GM18868 (cell line): ENCODE measurements around the gene NAA10.

Experiments used
- ATAC-seq: cut with Tn5 transposase; IDR thresholded peaks from one replicate; pipeline ENCODE4 v1.9.1; 2021; ENCODE audit warnings: mild to moderate bottlenecking, moderate library complexity; ENCODE audit not compliant: unreplicated experiment

The NAA10 gene

DNA sequence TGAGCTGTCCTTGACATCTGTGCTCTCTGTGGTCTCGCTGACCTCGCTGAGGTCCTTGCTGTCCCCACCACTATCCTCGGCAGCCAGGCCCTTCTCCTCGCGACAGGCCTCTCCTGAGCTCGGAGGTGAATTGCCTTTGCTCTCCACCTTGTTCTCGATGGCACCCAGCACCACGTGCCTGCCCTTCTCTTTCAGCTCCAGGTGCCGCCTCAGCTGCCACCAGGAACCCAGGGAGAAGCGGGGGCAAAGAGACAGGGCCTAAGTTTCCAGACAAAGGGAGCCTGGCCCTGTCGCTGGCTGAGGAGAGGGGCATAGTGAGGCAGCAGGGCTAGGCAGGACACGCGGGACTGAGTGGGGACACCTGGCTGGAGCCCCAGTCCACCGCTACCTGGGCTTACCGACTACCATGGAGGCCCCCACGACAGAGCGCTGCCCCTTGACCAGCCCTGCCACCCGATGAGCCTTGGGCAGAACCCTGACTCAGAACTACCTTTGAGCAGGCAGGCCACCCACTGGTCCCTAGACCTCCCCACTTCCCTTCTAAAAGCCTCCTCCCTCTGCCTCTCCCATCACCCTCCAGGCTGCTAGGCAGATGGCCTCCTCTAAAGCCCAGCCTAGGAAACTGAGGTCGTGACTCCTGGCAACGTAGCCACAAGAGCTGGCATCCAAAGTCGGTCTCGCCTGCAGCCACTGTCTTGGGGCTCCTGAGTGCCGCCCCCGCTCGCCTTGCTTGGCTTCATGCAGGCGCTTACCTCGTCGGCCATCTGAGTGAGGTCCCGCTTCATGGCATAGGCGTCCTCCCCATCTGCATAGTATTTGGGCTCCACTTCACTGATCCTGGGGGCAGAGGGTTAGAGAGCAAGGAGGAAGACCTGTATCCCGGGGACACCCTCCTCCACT lies 4.6 kb downstream of the NAA10 start:
- ATAC-seq = no peak

DNA sequence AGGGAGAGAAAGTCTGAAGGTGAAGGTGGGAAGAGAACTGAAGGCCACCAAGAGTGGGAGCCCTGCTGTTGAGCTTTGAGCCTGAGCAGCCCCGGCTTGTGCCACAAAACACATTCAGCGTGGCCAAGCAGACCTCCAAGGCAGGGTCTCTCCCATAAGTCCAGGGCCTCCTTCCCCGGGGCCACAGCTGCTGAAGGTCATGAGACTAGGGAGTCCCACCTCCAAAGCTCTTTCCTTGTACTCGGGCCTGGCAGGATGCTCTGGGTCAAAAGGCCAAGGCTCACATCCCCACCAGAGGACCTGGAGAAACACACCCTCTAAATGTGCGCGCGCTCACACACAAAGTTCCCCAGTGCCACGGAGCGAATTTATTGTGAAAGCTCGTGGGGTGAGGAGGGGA lies 5.3 kb downstream of the NAA10 start:
- ATAC-seq = no peak

DNA sequence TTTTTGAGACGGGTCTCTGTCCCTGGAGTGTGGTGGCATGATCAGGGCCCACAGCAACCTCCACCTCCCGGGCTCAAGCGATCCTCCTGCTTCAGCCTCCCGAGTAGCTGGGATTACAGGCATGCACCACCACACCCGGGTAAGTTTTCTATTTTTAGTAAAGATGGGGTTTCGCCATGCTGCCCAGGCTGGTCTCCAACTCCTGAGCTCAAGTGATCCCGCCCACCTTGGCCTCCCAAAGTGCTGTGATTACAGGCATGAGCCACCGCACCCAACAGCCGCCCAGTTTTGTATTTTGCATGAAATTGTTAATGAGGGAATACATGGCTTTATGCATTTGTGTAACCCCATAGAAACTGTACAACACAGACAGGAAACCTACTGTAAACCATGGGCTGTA lies 6.0 kb downstream of the NAA10 start:
- no peak for ATAC-seq

DNA sequence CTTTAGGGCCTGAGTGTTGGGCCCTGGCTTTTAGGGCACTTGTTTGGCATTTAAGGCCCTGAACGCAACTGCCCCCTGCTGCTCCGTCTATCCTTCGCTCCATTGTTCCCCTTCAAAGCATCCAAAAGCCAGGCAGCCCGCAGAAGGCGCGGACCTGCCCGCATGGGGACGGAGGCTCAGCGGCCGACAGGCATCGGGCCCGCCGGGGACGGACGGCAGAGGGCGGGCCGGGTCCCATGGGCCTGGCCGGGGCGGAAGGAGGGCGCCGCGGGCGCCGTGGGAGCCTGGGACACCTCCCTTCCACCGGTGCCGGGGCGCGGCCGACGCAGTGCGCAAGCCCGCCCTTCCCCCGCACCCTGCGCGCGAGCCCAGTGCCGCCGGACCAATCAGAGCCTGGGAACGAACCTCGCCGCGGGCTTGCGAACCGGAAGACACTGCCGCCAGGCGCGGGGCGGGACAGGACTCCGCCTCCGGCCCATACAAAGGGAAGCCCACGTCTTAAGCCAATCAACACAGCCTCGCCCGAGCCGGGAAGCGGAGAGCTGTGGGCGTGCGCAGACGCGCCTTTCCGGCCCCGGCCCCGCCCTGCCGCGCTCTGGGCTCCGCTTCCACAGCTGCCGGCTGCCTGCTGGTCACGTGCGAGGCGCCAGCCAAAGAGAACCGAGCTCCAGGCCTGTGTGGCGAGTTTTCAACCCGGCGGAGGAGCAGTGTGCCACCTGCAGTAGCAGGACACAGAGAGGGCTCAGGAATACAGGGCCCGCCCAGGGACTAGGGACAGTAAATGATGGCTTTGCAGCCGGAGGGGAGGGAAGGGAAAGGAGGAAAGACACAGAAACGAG lies 6.7 kb downstream of the NAA10 start:
- peak; percentile 81 for ATAC-seq

DNA sequence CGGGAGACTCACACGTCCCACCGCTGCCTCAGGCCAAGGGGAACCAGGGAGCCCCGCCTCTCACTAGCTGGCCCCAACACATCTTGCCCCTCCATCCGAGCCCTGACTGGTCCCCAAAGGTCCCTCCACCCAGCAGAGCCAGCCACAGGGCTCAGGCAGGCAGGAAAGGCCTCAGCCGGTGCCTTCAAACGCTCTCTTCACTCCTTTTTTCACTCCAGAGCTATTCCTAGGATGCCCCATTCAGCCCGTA lies 7.2 kb downstream of the NAA10 start:
- no peak for ATAC-seq

DNA sequence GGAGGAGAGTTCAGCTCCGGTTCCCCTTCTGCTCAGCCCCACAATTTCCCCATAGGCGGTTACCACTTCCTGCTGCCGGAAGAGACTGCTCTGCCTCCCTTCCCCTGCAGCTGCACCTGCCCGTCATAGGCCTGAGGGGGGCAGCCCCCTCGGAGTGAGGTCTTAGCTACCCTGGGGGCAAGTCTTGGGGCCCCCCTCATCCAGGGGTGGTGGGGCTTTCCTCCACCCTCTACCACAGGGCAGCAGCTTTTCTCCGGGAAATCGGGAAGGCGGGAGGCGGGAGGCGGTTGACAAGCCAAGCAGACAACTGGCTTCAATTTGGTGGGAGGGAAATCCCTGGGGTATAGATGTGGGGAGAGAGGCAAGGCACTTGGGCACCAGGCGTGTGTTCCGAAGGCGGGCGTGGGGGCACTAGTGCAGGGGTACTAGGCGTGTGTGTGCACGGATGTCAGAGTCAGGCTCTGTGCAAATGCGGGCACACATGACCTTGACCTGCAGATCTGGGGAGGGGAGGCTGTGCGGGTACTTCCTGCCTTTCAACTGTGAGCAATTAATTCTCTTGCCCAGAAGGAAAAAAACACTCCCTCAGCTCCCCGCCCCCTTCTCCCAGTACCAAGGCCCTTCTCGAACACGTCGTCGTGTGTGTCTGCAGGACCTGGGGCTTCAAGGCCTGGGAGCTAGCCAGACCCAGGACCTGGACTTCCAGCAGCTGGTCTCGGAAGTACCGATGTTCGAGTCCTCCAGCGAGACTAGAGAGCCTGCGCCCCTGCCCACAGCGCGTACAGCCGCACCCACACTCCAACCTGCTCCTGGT lies 7.8 kb downstream of the NAA10 start:
- ATAC-seq = peak; percentile 42

DNA sequence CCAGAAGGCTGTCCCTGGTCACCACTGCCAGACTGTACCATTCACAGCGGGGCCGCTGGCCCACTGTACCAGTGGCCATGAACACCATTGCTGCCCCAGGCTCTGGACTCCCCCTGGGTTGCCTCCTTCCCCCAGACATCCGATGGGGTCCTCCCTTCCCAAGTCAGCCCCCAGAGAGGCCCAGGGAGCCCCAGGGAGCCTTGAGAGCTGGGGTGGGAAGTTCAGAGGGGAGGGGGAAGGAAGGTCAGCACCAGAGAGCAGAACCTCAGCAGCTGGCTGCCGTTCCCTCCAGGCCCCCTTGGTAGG lies 8.3 kb downstream of the NAA10 start:
- ATAC-seq = no peak

DNA sequence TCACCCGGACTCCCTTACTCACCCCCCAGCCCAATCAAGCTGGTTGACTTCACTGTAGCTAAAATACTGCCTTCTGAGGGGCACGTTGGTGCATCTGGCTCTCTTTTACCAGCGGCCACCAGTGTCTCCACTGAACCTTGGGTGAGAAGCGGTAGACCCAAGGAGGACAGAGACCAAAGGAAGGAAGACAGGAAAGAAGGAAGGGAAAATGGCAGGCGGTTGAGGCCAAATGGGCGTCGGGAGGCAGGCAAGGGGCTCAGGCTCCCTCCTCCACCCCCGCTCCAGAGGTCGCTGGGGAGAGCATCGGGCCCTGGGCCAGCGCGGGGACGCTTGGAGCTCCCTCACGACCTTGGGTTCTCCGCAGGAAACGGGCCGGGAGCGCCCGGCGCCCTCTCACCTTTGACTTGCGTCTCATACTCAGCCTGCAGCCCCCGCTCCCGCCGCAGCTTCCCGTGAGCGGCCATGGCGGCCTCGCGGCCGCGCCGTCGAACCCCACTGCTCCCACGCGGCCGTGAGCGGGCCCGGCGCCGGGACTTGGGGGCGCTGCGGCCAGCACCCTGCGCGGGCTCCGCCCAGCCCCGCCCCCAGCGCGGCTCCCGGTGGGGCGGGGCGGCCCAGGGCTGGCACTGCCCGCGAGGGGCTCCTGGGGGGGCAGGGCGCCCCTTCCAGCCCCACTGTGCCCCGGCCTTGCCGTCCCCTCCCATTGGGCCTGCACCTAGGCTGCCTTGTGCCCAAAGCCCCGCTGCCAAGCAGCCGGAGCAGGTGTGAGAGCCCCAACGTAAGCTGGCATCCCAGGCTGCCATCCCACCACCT lies 8.9 kb downstream of the NAA10 start, which contains the start of gene ARHGAP4:
Gene ARHGAP4 (minus strand): TSS at position 526 of the 813 bp plus-strand sequence. CDS start 62 bp downstream, at position 464.
- ATAC-seq = no peak

DNA sequence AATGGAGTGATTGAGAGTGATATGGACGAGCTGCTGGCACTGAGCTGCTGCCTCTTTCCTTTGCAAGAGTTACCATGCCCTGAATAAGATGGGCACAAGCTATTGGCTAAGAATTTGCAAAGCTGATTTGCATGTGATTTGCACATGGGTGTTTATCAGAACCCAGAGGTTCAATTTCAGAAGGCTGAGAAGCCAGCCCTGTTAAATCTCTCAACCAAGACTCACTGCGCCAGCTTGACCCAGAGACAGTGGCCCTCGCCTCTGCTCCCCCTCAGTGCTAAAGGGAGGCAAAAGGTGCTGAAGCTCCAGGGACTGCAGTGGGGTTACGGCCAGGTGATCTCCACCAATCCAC lies 9.5 kb downstream of the NAA10 start:
- no peak for ATAC-seq

DNA sequence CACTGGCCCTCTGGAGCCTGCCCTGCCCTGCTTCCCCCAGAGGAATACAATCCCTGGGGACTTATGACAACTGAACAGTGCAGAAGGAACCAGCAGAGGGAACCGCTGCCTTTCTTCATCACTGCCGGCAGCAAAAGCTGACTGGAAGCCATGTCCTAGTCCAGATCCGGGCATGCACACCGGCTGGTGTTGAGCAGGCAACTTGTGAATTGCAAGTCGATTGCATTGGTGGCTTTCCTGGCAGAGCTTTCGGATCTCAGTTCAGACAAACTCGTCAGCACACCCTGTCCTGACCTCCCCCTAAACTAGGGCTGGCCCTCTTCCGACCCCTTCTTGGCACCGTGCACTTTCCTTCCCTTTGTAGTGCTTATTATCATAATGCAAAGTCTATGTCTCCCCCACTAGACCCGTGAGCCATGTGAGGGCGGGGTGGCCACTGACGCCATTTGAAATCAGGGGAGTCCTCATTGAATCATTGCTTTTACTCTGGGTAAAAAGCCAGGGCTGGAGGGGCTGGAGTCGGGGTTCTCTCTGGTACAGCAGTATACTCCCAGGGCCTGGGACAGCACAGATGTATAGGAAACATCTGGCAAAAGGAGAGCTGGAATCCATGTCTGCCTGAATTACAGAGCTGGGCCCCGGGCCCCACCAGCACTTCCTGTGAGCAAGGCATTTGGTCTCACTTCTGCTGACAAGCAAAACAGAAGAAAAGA lies 10.5 kb downstream of the NAA10 start:
- ATAC-seq = no peak

DNA sequence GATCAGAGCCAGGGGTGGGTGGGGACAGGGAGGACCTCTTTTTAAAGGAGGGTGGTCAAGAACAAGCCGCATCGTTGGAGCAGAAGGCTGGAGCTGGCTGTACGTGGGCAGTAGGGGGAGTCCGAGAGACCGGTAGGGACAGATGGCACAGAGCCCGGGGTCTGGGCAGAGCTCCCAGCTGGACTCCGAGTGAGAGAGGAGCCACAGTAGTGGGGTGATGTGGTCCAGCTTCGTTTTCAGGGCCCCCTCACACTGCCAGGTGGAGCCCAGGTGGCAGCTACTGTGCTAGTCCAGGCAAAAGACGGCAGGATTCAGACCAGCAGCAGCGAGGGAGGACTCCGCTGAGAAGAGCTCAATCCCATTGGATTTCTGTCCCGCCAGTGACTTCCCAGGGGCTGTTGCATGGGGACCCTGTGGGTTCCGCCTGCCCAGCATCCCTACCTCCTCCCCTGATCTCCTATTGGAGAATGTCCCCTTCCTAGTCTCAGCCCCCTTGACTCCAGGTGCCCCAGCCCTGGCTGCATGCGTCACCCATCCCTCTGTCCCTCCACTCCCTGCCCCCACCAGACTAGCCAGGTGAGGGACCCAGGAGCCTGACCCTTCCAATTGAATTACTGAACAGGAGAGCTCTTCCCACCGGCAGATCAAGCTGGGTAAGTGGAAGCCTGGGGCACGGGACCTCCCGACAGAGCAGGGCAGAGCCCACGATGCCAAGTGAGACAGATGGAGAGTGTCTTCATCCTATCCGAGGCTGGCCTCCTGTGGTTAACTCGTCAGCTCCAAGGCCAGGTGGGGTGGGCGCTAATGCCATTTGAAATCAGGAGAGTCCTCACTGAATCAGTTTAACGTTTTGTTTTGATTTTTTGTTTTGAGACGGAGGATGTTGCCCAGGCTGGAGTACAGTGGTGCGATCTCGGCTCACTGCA lies 11.6 kb downstream of the NAA10 start:
- ATAC-seq = no peak

DNA sequence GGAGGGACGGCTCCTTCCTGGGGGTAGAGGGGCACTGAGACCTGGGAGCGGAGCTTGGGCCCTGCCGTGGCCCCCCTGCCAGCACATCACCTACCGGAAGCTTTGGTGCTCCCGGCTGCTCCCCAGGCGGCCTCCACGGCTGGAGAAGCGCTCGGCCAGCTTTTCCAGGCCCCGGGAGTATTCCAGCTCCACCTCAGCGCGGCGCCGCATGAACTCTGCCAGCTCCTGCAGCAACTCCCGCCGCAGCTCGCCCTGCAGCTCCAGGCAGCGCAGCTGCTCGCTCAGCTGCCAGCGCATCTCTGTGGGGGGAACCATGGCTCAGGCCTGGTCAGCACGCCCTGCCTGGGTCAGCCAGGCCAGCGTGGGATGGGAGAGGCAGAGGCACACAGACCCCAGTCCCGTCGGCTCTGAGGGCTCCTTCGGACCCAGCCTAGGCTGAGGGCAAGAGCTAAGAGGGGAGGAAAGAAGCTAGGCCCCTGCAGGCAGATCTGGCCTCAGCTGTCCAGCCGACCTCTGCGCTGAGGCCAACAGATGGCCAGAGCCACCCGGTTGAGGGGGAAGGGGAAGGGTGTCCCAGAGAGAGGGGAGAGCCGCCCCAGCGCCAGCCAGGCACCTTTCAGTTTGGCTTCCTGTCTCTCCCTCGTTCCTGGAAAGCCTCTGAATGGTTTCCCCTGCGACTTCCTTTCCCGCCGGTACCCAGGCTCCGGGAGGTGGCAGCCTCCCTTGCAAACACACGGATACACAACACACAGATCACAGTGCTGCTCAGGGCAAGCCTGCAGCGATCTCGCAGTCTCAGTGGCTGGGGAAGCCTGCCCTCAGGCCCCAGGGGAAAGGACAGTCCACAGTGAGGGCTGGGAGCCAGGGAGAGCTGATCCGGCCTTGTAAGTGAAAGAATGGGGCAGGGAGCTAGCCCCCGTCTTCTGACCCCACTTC lies 13.1 kb downstream of the NAA10 start:
- ATAC-seq = no peak

DNA sequence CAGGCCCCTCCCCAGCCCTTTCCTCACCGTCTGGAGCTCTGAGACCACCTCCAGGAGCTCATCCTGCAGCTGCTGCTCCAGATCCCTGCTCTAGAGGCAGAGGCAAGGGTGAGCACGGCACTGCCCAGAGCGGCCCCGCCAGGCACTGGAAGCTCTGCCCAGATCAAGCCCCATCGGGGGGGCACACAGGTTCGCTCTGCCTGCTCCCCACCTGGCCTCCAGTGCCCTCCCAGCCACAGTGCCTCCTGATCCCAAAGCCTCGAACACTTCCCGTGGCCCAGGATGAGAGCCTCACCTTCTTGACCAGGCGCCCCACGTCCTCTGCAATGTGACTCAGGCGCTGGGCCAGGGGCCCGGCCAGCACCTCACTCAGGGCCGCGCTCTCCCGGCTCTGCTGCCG lies 13.8 kb downstream of the NAA10 start:
- no peak for ATAC-seq

DNA sequence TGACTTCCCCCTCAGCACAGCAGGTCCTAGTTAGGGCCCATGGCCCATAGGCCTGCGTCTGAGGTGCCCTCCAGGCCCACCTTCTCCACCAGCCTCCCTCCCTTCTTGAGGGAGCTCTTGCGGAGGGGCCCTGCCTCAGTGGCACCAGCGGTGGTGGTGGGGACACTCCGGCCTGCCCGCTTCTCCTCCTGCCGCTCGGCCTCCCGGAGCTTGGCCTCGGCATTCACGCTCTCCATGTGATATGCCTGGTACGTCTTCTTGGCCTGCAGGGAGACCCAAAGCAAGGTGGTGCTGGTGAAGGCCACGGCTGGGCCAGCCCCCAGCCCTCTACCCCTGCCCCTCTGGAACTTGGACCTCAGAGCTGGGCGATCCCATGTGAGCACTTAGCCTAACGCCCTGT lies 14.3 kb downstream of the NAA10 start:
- ATAC-seq = no peak

DNA sequence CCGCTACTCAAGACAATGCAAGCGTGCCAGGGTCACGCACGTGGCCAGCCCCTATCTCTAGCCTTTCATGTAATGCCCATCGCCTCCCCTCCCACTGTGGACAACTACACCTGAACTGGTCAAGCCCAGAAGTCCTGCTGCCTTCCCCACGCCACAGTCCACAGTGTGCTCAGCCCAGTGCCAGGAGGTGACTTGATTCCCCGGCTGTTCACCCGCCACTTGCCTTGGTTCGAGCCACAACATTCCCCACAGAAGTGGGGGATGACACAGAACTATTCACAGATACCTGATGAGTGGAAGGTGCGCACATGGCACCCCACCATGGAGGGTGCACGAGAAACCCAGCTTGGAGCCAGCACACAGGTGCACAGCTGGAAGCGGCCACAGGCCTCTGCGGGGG lies 15.6 kb downstream of the NAA10 start:
- ATAC-seq = no peak

DNA sequence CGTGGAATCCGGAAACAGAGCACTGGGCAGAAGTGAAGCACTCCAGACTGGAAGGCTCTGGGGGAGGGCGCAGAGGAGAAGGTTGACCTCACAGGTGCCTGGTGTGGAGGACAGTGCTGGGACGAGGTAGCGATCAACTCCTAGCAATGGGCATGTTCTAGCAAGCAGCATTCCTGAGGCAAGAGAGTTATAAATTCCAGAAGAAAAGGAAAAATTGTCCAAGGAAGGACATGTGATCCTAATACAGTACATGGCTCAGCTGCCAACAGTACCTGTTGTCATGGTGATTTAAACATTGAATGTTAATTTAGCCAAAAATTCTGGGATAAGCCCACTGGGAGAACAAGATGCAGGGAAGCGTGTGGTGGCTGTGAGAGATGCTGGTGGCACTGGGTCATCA lies 17.0 kb downstream of the NAA10 start:
- no peak for ATAC-seq

DNA sequence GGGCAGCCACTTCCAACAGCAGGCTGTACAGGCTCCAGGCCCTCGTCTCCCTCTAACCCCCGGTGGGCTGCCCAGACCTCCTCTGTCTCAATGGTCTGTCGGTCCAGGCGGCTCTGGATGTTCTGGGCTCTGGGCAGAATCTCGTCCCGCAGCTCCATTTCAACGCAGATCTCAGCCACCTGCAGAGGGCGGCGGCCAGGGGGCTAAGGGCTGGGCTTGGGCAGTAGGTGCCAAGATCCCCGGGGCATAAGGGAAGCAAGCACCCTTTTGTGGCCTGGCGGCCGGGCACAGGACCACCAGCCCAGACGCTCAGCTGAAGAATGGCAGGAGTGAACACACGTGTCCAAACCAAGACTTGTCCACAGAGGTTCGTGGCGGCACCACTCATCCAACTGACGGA lies 21.1 kb downstream of the NAA10 start:
- no peak for ATAC-seq

DNA sequence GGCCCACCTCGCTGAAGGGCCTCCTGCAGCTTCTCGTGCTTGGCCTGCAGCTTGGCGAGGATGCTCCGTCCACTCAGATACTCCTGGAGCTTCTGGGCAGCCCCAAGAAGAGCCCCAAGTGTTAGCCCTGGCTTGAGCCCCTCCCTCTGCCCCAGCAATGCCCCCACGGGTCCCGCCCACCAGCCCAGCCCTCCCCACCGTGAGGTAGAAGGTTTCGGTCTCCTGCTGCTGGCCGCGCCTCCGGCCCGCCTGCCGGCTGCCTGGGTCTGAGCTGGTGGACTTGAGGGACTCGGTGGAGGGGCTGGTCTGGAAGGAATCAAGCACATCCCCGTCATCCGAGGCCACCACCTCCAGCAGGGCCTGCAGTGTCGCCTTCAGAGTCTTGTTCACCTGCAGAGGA lies 21.6 kb downstream of the NAA10 start:
- no peak for ATAC-seq
